GM12891 (cell line): ENCODE measurements around the gene CYP4F2.
A peak's percentile ranks its signal among the peaks of the same experiment; 100 is the strongest.
"Not testable (repeated sequence)": the region's sequence is repeated elsewhere in the genome, so short reads cannot be mapped to it uniquely, and the experiment has no call there.

Experiments used
- DNase-seq: peaks from one replicate; pipeline ENCODE4 v3.0.0; 2011; ENCODE audit warnings: low spot score; ENCODE audit not compliant: insufficient read length
- FAIRE-seq: peaks from 2 replicates; lab custom pipeline; 2011; peaks lifted over from hg19 to GRCh38; lab: Jason Lieb, UNC
- PAX5 ChIP-seq: IDR thresholded peaks from 2 replicates; pipeline ENCODE4 v1.6.1; 2011; ENCODE audit warnings: low read length, moderate library complexity, mild to moderate bottlenecking; ENCODE audit not compliant: insufficient read depth, severe bottlenecking
- POLR2A ChIP-seq: IDR thresholded peaks from 2 replicates; pipeline ENCODE4 v1.6.1; 2011; ENCODE audit warnings: low read depth, low read length, control low read depth
- POLR2AphosphoS5 ChIP-seq: IDR thresholded peaks from 2 replicates; pipeline ENCODE4 v1.6.1; 2011; ENCODE audit warnings: low read depth, low read length, control low read depth
- POU2F2 ChIP-seq: IDR thresholded peaks from 2 replicates; pipeline ENCODE4 v1.6.1; 2011; ENCODE audit warnings: low read depth, mild to moderate bottlenecking, control low read depth, low read length, moderate library complexity
- SPI1 ChIP-seq: IDR thresholded peaks from 2 replicates; pipeline ENCODE4 v1.6.1; 2011; ENCODE audit warnings: low read depth, low read length, control low read depth
- TAF1 ChIP-seq: IDR thresholded peaks from 2 replicates; pipeline ENCODE4 v1.6.1; 2011; ENCODE audit warnings: low read depth, low read length, control low read depth

Gene CYP4F2

GRCh38 chr19:15836330-15837220 lies 61.3 kb downstream of the CYP4F2 start:
- FAIRE-seq, result peak; percentile 50
- DNase-seq, result peak; percentile 80
- TF ChIP-seq PAX5 (no peak), POLR2A (peak; percentile 69), TAF1 (no peak; the same call in 1 of the 2 replicates), POU2F2 (no peak), SPI1 (no peak), POLR2AphosphoS5 (peak; percentile 64; the same call in 1 of the 2 replicates)

GRCh38 chr19:15835565-15836329 lies 62.1 kb downstream of the CYP4F2 start:
- not testable (repeated sequence) for FAIRE-seq, DNase-seq

GRCh38 chr19:15834232-15834631 lies 63.6 kb downstream of the CYP4F2 start:
- not testable (repeated sequence) for DNase-seq, FAIRE-seq

- DNase-seq, result no peak
- no peak for TF ChIP-seq POLR2A
- no peak for TF ChIP-seq POLR2AphosphoS5
- no peak for FAIRE-seq
These were observed 66.2 kb downstream of the CYP4F2 start for GRCh38 chr19:15831626-15832025.

- DNase-seq (no peak), FAIRE-seq (no peak)
- no peak for TF ChIP-seq POU2F2
- TF ChIP-seq TAF1, result no peak
- no peak for TF ChIP-seq PAX5
- no peak for TF ChIP-seq POLR2A
- no peak for TF ChIP-seq SPI1
- TF ChIP-seq POLR2AphosphoS5, result no peak
These were observed 68.1 kb downstream of the CYP4F2 start for GRCh38 chr19:15829786-15830185.

GRCh38 chr19:15829306-15829698 lies 68.6 kb downstream of the CYP4F2 start:
- no peak for TF ChIP-seq POLR2AphosphoS5
- no peak for TF ChIP-seq SPI1
- TF ChIP-seq PAX5, result no peak
- no peak for TF ChIP-seq POU2F2
- TF ChIP-seq TAF1, result no peak
- no peak for TF ChIP-seq POLR2A
- no peak for FAIRE-seq
- DNase-seq, result no peak

GRCh38 chr19:15828611-15829305 lies 69.1 kb downstream of the CYP4F2 start:
- DNase-seq, FAIRE-seq: not testable (repeated sequence)
- 0 out of 2 replicates have a peak, but pooled peaks have one; percentile 32 for TF ChIP-seq SPI1

GRCh38 chr19:15828121-15828610 lies 69.7 kb downstream of the CYP4F2 start:
- TF ChIP-seq POLR2AphosphoS5 (no peak), SPI1 (no peak), TAF1 (no peak), POLR2A (no peak), POU2F2 (no peak), PAX5 (no peak)
- FAIRE-seq (no peak), DNase-seq (no peak)
